ENCODE data around the gene ZBTB4.

The ZBTB4 gene

DNA sequence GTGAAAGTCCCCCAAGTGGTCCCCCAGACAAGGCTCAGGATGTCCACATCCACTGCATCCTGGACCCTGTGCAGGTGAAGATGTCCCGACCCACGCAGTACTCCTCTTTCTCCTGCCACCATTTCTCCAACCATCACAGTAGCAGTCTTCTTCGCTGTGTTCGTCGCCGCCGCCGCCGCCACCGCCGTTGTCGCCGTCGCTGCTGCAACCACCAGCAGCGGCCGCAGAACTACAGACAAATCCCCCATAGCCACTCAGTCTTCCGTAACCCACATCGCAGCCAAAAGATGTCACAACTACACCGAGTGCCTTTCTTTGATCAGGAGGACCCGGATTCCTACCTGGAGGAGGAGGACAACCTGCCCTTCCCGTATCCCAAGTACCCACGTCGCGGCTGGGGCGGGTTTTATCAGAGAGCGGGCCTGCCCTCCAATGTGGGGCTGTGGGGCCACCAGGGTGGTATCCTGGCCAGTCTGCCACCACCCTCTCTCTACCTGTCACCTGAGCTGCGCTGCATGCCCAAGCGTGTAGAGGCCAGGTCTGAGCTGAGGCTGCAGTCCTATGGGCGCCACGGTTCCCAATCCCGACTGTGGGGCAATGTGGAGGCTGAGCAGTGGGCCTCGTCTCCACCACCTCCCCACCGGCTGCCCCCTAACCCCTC lies 53.1 kb downstream of the ZBTB4 start:
- H3K9ac ChIP-seq (ENCODE audit: low read length) = no peak overlapping the region
- H3K27ac ChIP-seq (ENCODE audit: low read depth, low read length) = no peak overlapping the region
- H3K27me3 ChIP-seq (ENCODE audit: control insufficient read depth in 1 of 2, insufficient read depth in 2 of 2, low read length in 2 of 2) = no peaks in the 10 kb centered on the region
- no peaks in the 10 kb centered on the region for H3K36me3 ChIP-seq (ENCODE audit: insufficient read depth, low read length)
- H3K4me3 ChIP-seq (ENCODE audit: low read depth in 1 of 2, low read length in 2 of 2) = no peak overlapping the region
- no peaks in the 10 kb centered on the region for H3K9me3 ChIP-seq (ENCODE audit: low read length)
- H3K4me1 ChIP-seq (ENCODE audit: insufficient read depth, low read length) = no peaks in the 10 kb centered on the region

DNA sequence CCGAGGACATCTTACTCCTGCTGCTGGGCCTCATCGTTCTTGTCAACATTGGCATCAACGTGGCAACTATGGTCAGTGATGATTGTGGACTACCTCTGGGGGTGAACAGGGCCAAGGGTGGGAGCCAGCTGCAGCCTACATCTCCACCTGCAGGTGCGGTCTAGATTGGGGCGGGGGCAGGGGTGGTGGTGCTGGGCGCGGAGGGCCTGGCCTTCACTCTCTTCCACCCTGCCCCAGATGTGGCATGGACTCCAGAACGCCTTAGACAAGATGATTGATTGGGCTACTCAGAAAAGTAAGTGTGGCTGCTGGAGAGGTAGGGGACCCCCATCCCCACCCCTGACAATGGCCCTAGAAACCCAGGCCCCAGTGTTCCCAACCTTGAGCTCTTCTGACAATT lies 53.7 kb downstream of the ZBTB4 start:
- Histone ChIP-seq H3K4me3 (ENCODE audit: low read depth in 1 of 2, low read length in 2 of 2) (no peak overlapping the region), H3K27ac (ENCODE audit: low read depth, low read length) (no peak overlapping the region), H3K36me3 (ENCODE audit: insufficient read depth, low read length) (no peaks in the 10 kb centered on the region), H3K9me3 (ENCODE audit: low read length) (no peaks in the 10 kb centered on the region), H3K4me1 (ENCODE audit: insufficient read depth, low read length) (no peaks in the 10 kb centered on the region), H3K27me3 (ENCODE audit: control insufficient read depth in 1 of 2, insufficient read depth in 2 of 2, low read length in 2 of 2) (no peaks in the 10 kb centered on the region), H3K9ac (ENCODE audit: low read length) (no peak overlapping the region)

DNA sequence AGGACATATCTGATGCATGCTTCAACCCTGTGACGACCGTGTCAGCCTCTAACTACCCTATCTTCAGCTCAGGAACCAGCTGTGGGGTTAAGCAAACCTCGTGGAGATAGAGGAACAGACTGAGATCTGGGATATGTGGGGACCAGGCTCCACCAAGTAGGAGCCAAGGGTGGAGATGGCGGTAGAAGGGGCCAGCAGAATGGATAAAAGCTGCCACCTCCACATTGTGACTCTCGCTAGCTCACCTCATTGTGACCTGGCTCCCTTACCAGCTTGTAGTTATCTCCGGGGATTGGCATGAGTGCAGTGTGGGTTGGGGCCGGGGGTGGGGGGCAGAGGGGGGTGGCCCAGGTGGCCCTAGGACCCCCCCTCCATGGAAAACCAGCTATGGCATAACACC lies 54.1 kb downstream of the ZBTB4 start, which contains the start of gene SPEM2:
Gene SPEM2 (plus strand): TSS at position 301 of the 400 bp plus-strand sequence. CDS start 73 bp downstream, at position 374.
- Histone ChIP-seq H3K4me1 (ENCODE audit: insufficient read depth, low read length) (no peaks in the 10 kb centered on the region), H3K4me3 (ENCODE audit: low read depth in 1 of 2, low read length in 2 of 2) (no peak within 1 kb of the TSS), H3K27me3 (ENCODE audit: control insufficient read depth in 1 of 2, insufficient read depth in 2 of 2, low read length in 2 of 2) (no peaks in the 10 kb centered on the region), H3K9me3 (ENCODE audit: low read length) (no peaks in the 10 kb centered on the region), H3K9ac (ENCODE audit: low read length) (no peak within 1 kb of the TSS), H3K36me3 (ENCODE audit: insufficient read depth, low read length) (no peaks in the 10 kb centered on the region), H3K27ac (ENCODE audit: low read depth, low read length) (no peak within 1 kb of the TSS)

DNA sequence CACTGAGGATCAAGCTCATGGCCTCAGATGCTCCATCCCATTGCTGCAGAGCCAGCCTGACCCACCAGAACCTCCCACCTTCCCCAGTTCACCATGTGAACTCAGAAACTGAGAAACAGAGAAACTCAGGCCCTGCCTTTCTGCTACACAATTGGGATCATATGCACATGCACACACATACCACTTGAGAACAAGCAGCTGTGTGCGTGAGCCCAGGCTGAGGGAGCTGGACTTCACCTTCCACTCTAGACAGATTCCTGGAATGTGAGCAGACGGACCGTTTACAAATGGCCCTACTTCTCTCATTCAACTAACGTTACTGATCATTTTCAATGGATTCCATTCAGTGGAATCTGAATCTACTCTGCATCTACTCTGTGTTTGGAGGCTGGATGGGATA lies 55.8 kb downstream of the ZBTB4 start:
- Histone ChIP-seq H3K4me3 (ENCODE audit: low read depth in 1 of 2, low read length in 2 of 2) (no peak overlapping the region), H3K9ac (ENCODE audit: low read length) (no peak overlapping the region), H3K36me3 (ENCODE audit: insufficient read depth, low read length) (no peaks in the 10 kb centered on the region), H3K27me3 (ENCODE audit: control insufficient read depth in 1 of 2, insufficient read depth in 2 of 2, low read length in 2 of 2) (peaks cover 0 to 7% of the 10 kb centered on the region in 2 donors), H3K9me3 (ENCODE audit: low read length) (no peaks in the 10 kb centered on the region), H3K27ac (ENCODE audit: low read depth, low read length) (no peak overlapping the region), H3K4me1 (ENCODE audit: insufficient read depth, low read length) (no peaks in the 10 kb centered on the region)

DNA sequence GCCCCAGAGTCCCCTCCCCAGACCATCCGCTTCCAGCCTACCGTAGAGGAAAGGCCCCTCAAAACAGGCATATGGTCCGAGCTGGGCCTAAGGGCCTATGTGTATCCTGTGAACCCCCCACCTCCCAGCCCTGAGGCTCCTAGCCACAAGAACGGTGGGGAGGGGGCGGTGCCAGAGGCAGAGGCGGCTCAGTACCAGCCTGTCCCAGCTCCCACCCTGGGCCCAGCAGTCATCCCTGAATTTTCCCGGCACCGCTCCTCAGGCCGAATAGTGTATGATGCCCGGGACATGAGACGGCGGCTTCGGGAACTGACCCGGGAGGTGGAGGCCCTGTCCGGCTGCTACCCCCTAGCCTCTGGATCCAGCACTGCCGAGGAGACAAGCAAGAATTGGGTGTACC lies 58.2 kb downstream of the ZBTB4 start:
- H3K27ac ChIP-seq (ENCODE audit: low read depth, low read length) = no peak overlapping the region
- H3K4me1 ChIP-seq (ENCODE audit: insufficient read depth, low read length) = no peaks in the 10 kb centered on the region
- H3K9me3 ChIP-seq (ENCODE audit: low read length) = no peaks in the 10 kb centered on the region
- H3K27me3 ChIP-seq (ENCODE audit: control insufficient read depth in 1 of 2, insufficient read depth in 2 of 2, low read length in 2 of 2) = peaks cover 0 to 7% of the 10 kb centered on the region in 2 donors
- H3K9ac ChIP-seq (ENCODE audit: low read length) = no peak overlapping the region
- no peak overlapping the region for H3K4me3 ChIP-seq (ENCODE audit: low read depth in 1 of 2, low read length in 2 of 2)
- peaks cover 7% of the 10 kb centered on the region for H3K36me3 ChIP-seq (ENCODE audit: insufficient read depth, low read length)

DNA sequence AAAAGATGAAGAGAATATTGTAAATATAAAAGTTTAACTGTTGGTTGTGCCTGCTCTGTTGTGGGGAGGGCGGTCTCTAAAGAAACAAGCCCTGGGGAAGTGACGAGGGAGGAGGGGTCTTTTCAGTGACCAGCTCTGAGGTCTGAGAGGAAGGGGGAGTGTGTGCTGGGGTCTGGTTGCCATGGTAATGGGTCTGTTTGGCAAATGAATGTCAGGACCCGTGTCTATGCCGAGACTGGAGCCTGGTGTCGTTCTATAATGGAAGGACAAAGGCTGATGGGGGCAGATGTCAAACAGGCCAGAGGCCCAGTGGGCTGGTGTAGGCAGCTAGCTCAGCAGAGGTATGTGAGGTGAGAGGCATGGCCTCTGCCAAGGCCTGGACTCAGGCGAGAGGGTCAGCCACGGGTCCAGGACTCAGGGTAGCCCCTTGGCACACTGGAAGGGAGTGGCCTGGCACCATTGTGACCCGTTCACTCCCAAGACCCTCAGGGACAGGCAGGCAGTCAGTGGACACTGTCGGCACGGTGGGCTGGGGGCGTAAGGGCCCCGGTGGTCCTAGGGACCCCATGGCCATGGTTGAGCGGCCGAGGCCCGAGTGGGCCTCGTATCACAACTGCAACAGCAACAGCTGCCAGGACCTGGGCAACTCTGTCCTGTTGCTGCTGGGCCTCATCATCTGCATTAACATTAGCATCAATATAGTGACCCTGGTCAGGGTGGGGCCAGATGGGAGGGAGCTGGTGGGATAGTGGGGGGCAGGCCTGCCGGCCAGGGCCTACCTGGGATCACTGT lies 59.4 kb downstream of the ZBTB4 start, which contains the start of gene SPEM1:
Gene SPEM1 (plus strand): TSS at position 506 of the 792 bp plus-strand sequence. CDS start 61 bp downstream, at position 567.
- Histone ChIP-seq H3K4me1 (ENCODE audit: insufficient read depth, low read length) (no peaks in the 10 kb centered on the region), H3K27ac (ENCODE audit: low read depth, low read length) (no peak within 1 kb of the TSS), H3K27me3 (ENCODE audit: control insufficient read depth in 1 of 2, insufficient read depth in 2 of 2, low read length in 2 of 2) (peaks cover 0 to 7% of the 10 kb centered on the region in 2 donors), H3K36me3 (ENCODE audit: insufficient read depth, low read length) (peaks cover 8% of the 10 kb centered on the region), H3K4me3 (ENCODE audit: low read depth in 1 of 2, low read length in 2 of 2) (no peak within 1 kb of the TSS), H3K9me3 (ENCODE audit: low read length) (no peaks in the 10 kb centered on the region), H3K9ac (ENCODE audit: low read length) (no peak within 1 kb of the TSS)

DNA sequence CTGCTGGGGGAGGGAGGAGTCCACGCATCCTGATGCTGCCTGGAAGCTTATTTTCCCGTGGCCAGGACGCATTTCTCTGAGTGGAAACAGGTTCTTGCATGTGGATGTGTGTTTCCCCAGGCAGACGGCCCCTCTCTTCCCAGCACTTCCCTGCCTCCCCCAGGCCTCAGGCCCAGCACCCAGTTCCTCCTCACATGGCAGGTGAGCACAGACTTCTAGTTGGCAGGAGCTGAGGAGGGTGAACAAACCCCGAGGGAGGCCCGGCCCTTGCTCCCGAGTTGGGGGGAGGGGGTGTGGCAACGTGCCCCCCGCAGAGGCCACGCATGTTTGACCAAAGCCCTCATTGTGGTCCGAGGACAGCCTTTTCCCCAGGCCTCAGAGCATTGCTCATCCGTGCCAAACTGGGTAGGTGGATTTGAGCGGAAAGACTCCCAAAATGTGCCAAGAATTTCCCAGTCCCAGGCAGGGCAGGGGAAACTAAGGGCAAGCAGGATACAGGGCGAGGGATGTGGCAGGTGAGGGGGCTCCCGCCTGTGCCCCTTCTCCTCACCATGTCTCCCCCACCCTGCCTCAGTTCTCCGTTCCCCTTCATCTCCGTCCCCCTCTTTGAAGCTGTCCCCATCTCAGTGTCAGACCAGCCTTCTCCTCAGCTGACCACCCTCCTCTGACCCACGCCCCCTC lies 60.8 kb downstream of the ZBTB4 start:
- Histone ChIP-seq H3K9me3 (ENCODE audit: low read length) (no peaks in the 10 kb centered on the region), H3K4me1 (ENCODE audit: insufficient read depth, low read length) (no peaks in the 10 kb centered on the region), H3K9ac (ENCODE audit: low read length) (no peak overlapping the region), H3K4me3 (ENCODE audit: low read depth in 1 of 2, low read length in 2 of 2) (no peak overlapping the region), H3K36me3 (ENCODE audit: insufficient read depth, low read length) (peaks cover 8% of the 10 kb centered on the region), H3K27ac (ENCODE audit: low read depth, low read length) (no peak overlapping the region), H3K27me3 (ENCODE audit: control insufficient read depth in 1 of 2, insufficient read depth in 2 of 2, low read length in 2 of 2) (peaks cover 0 to 7% of the 10 kb centered on the region in 2 donors)

DNA sequence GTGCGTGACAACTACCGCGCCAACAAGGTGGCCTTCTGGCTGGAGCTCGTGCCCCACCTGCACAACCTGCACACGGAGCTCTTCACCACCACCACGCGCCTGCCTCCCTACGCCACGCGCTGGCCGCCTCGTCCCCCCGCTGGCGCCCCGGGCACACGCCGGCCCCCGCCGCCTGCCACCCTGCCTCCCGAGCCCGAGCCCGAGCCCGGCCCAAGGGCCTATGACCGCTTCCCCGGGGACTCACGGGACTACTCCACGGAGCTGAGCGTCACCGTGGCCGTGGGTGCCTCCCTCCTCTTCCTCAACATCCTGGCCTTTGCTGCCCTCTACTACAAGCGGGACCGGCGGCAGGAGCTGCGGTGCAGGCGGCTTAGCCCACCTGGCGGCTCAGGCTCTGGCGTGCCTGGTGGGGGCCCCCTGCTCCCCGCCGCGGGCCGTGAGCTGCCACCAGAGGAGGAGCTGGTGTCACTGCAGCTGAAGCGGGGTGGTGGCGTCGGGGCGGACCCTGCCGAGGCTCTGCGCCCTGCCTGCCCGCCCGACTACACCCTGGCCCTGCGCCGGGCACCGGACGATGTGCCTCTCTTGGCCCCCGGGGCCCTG lies 62.3 kb downstream of the ZBTB4 start:
- Histone ChIP-seq H3K9ac (ENCODE audit: low read length) (no peak overlapping the region), H3K4me3 (ENCODE audit: low read depth in 1 of 2, low read length in 2 of 2) (no peak overlapping the region), H3K9me3 (ENCODE audit: low read length) (no peaks in the 10 kb centered on the region), H3K27ac (ENCODE audit: low read depth, low read length) (no peak overlapping the region), H3K27me3 (ENCODE audit: control insufficient read depth in 1 of 2, insufficient read depth in 2 of 2, low read length in 2 of 2) (peaks cover 0 to 7% of the 10 kb centered on the region in 2 donors), H3K36me3 (ENCODE audit: insufficient read depth, low read length) (peaks cover 8% of the 10 kb centered on the region), H3K4me1 (ENCODE audit: insufficient read depth, low read length) (no peaks in the 10 kb centered on the region)

DNA sequence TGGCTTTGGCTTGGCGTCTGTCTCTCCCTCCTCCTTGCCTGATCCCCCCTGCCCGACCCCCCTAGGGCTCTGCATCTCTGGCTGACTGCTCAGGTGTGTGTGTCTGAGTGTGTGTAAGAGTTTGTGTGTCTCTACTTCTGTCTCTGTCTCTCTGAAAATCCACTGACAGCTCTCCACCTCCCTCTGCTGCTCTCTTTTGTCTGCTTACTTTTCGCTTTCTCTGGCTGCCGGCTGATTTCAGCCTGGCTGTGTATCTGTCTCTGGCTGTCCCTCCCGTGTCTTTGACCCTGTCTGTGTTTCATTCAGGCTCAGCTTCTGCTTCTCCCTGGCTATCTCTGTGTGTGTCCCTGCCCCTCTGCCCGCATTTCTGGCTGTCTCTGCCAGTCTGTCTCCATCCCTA lies 63.1 kb downstream of the ZBTB4 start:
- peaks cover 0 to 7% of the 10 kb centered on the region in 2 donors for H3K27me3 ChIP-seq (ENCODE audit: control insufficient read depth in 1 of 2, insufficient read depth in 2 of 2, low read length in 2 of 2)

DNA sequence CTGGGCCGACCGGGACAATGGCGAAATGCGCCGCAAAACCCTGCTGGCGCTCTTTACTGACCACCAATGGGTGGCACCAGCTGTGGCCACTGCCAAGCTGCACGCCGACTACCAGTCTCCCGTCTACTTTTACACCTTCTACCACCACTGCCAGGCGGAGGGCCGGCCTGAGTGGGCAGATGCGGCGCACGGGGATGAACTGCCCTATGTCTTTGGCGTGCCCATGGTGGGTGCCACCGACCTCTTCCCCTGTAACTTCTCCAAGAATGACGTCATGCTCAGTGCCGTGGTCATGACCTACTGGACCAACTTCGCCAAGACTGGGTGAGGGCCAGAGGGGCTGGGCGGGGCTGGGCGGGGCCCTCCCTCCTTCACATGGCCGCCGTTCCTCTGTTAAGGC lies 63.6 kb downstream of the ZBTB4 start:
- H3K4me1 ChIP-seq (ENCODE audit: insufficient read depth, low read length) = no peaks in the 10 kb centered on the region
- H3K27ac ChIP-seq (ENCODE audit: low read depth, low read length) = no peak overlapping the region
- no peak overlapping the region for H3K9ac ChIP-seq (ENCODE audit: low read length)
- H3K36me3 ChIP-seq (ENCODE audit: insufficient read depth, low read length) = peaks cover 8% of the 10 kb centered on the region
- H3K27me3 ChIP-seq (ENCODE audit: control insufficient read depth in 1 of 2, insufficient read depth in 2 of 2, low read length in 2 of 2) = peaks cover 0 to 7% of the 10 kb centered on the region in 2 donors
- no peak overlapping the region for H3K4me3 ChIP-seq (ENCODE audit: low read depth in 1 of 2, low read length in 2 of 2)
- no peaks in the 10 kb centered on the region for H3K9me3 ChIP-seq (ENCODE audit: low read length)

More for the DNA sequence above, 63.1 kb downstream of the ZBTB4 start:
- Histone ChIP-seq H3K4me1 (ENCODE audit: insufficient read depth, low read length) (no peaks in the 10 kb centered on the region), H3K9ac (ENCODE audit: low read length) (no peak overlapping the region), H3K9me3 (ENCODE audit: low read length) (no peaks in the 10 kb centered on the region), H3K4me3 (ENCODE audit: low read depth in 1 of 2, low read length in 2 of 2) (no peak overlapping the region), H3K27ac (ENCODE audit: low read depth, low read length) (no peak overlapping the region), H3K36me3 (ENCODE audit: insufficient read depth, low read length) (peaks cover 8% of the 10 kb centered on the region)

DNA sequence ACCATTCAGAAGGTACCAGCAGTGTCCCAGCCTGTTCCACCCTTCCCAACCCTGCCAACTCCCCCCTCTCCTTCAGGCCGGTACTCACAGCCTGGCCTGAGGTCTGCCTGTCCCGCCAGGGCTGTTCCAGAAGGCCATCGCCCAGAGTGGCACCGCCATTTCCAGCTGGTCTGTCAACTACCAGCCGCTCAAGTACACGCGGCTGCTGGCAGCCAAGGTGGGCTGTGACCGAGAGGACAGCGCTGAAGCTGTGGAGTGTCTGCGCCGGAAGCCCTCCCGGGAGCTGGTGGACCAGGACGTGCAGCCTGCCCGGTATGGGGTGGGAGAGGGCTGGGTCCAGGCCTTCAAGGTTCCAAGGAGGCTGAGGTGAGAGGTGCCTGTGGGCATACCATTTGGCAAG lies 64.6 kb downstream of the ZBTB4 start:
- Histone ChIP-seq H3K4me3 (ENCODE audit: low read depth in 1 of 2, low read length in 2 of 2) (no peak overlapping the region), H3K9ac (ENCODE audit: low read length) (no peak overlapping the region), H3K27me3 (ENCODE audit: control insufficient read depth in 1 of 2, insufficient read depth in 2 of 2, low read length in 2 of 2) (peaks cover 0 to 3% of the 10 kb centered on the region in 2 donors), H3K4me1 (ENCODE audit: insufficient read depth, low read length) (no peaks in the 10 kb centered on the region), H3K27ac (ENCODE audit: low read depth, low read length) (no peak overlapping the region), H3K36me3 (ENCODE audit: insufficient read depth, low read length) (peaks cover 8% of the 10 kb centered on the region), H3K9me3 (ENCODE audit: low read length) (no peaks in the 10 kb centered on the region)

Data from muscle layer of colon (tissue), 2 donors.